KOPT-K1 (cell line): ENCODE results near the gene PDZRN4.
"Not testable (repeated sequence)": the region's sequence is repeated elsewhere in the genome, so short reads cannot be mapped to it uniquely, and the experiment has no call there.

Experiments used
- H3K27ac ChIP-seq: fragments of 200-600 bp; sonication (generic); 2 replicates; pipeline ENCODE4 v1.5.1; 2016; ENCODE audit warnings: antibody characterized with exemption, mild to moderate bottlenecking, low read depth, low read length; ENCODE audit not compliant: poor library complexity, severe bottlenecking
- H3K36me3 ChIP-seq: fragments of 200-600 bp; sonication (generic); 2 replicates; pipeline ENCODE4 v1.5.1; 2017; ENCODE audit warnings: antibody characterized with exemption, mild to moderate bottlenecking, low read length, moderate library complexity; ENCODE audit not compliant: insufficient read depth
- H3K9me3 ChIP-seq: fragments of 200-600 bp; sonication (generic); 2 replicates; pipeline ENCODE4 v1.5.1; 2017; ENCODE audit warnings: antibody characterized with exemption, low read length, mild to moderate bottlenecking; ENCODE audit not compliant: insufficient read depth, poor library complexity, severe bottlenecking

PDZRN4 gene

DNA sequence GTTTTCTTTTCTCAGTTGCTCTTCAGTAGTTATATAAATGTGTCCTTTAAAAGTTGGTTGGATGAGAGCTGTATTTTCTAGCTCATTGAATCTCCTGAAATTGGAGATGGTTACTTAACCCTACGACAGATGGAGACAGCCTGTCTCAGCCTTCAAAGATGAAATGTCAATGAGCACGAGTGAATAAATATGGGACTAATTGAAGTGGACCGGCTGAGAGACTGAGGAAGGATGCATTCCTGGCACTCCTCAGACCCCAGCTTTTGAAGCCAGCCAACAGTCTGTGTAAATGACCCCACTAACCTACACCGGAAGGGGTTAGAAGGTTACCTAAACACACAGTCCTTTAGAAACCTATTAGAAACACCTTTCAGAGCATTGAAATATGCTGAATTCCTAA is 46.6 kb downstream of the PDZRN4 start:
- Histone ChIP-seq H3K27ac (no peak overlapping the region), H3K9me3 (no peaks in the 10 kb centered on the region), H3K36me3 (no peaks in the 10 kb centered on the region)

DNA sequence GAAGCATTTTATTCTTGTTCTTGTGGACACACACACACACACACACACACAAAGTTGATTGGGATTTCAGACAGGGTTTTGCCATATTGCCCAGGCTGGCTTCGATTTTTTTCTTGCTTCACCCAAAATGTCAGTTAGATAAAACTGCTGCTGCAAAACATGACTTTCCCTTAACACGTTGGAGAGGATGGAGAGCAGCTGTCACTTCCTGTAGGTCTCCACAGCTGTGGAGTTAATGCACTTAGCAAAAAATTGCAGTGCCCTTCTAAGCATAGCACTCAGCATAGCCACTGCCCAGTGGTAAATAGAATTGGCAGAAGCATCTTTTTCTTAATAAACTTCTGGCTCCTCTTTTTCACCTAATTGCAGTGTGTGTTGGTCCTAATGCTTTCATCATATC is 54.5 kb downstream of the PDZRN4 start:
- H3K9me3 ChIP-seq = no peaks in the 10 kb centered on the region
- H3K27ac ChIP-seq = no peak overlapping the region
- no peaks in the 10 kb centered on the region for H3K36me3 ChIP-seq

DNA sequence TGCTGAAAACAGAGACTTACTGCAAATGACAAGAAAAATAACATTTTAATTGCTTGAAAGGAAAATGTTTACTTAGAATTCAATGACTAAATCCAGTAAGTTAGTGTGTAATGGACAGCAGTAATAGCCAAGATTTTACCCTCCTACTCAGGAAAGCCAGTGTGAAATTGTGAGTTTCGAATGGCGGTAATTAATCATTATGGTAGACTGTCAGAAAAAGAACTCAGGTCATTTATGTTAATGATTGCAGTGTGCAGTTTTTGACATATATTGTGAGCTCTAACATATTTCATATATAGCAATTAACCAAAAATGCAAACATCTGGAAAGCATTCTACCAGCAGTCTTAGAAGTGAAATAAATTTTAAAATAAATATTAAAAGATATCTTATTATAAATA is 60.3 kb downstream of the PDZRN4 start:
- no peak overlapping the region for H3K27ac ChIP-seq
- H3K36me3 ChIP-seq = no peaks in the 10 kb centered on the region
- H3K9me3 ChIP-seq = no peaks in the 10 kb centered on the region

DNA sequence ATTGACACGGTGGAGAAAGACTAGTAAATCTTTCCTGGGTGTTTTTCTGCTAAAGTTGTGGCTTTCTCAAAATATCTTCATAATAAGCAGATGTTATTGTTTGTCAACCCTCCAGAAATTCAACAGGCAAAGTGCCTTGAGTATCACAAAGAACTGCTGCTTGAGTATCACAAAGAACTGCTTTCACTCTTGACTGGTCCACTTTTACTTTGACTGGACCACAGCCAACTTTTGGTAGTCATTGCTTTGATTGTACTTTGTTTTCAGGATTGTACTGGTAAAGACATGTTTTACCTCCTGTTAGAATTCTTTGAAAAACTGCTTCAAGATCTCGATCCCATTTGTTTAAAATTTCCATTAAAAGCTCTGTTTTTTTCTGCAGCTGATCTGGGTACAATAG is 62.6 kb downstream of the PDZRN4 start:
- Histone ChIP-seq H3K36me3 (no peaks in the 10 kb centered on the region), H3K27ac (no peak overlapping the region), H3K9me3 (no peaks in the 10 kb centered on the region)

DNA sequence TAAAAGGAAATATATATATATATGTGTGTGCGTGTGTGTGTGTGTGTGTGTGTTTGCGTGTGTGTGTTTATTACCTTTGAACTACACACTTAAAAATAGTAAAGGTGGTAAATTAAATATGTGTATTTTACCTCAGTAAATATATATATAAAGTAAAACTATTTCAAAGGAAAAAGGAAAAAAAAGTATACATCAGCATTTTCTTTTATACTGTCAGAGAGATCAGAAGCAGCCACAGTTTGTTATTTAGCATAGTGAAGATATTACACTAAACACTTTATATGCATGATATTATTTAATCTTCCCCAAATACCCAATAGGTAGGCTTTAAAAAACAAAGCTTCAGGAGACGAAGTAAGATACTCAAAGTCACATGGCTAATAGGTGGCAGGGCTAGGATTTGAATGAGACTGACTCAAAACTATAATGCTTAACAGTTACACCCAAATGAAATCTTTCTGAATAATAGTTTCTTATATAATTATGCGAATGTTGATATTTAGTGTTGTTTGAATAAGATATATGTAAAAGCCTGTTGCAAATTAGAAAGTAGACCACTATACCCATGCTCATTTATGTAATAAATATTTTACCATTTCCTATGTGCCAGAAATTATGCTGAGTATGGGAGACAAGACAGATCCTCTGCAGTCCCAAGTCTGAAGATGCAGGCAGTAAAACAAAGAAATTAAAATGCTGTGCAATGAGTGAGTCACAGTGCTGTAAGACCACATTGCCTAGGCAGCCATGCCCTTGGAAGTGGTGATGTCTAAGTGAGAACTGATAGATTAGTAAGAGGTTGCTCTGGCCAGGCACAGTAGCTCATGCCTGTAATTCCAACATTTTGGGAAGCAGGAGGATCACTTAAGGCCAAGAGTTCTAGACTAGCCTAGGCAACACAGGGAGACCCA is 66.1 kb downstream of the PDZRN4 start:
- Histone ChIP-seq H3K27ac (no peak overlapping the region), H3K9me3 (no peaks in the 10 kb centered on the region)

DNA sequence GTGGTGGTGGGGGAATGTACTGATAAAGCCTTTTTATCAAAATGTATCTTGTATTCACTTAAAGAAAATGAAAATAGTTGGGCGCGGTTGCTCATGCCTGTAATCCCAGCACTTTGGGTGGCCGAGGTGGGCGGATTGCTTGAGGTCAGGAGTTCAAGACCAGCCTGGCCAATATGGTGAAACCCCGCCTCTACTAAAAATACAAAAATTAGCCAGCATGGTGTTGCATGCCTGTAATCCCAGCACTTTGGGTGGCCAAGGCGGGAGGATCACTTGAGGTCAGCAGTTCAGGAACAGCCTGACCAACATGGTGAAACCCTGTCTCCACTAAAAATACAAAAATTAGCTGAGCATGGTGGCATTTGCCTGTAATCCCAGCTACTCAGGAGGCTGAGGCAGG is 75.1 kb downstream of the PDZRN4 start:
- H3K27ac ChIP-seq, H3K9me3 ChIP-seq, H3K36me3 ChIP-seq: not testable (repeated sequence)

More for the DNA sequence above, 66.1 kb downstream of the PDZRN4 start:
- H3K36me3 ChIP-seq = no peaks in the 10 kb centered on the region

DNA sequence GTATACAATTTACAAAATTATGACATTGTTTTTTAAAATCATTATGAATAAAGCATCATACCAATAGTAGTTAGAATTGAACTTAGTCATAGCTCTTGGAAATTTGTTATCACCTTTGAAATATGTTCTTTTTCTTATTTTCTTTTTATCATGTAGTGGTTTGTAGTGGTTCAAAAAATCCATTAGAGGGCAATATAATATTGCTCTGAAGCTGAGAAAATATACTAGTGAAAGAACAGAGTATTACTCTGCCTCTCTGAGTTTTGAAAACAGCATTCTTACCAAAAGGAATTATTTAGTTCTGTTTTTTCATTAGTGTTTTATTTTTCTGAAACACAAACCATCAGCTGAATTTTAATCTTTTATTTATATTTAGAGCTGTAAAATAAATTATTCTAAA is 76.2 kb downstream of the PDZRN4 start:
- Histone ChIP-seq H3K27ac (no peak overlapping the region), H3K36me3 (no peaks in the 10 kb centered on the region)

DNA sequence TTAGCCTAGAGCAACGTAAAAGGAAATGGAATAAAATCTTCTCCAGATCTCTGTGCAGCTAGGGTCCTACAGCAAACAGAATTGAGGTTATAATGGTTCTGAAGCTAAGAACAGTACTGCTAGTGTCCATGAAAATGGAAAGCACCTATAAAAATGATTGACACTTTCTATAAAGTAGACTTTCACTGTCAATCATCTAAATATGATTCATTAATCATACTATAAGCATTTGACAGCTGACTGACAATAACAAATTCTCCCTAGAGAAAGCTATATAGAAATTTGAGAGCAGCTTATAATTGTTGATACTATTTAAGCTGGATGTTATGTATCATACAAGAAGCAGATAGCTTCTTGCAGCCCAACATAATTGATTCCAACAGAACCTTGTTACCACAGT is 80.9 kb downstream of the PDZRN4 start:
- Histone ChIP-seq H3K9me3 (no peaks in the 10 kb centered on the region), H3K27ac (no peak overlapping the region), H3K36me3 (no peaks in the 10 kb centered on the region)

More for the DNA sequence above, 76.2 kb downstream of the PDZRN4 start:
- H3K9me3 ChIP-seq = no peaks in the 10 kb centered on the region

DNA sequence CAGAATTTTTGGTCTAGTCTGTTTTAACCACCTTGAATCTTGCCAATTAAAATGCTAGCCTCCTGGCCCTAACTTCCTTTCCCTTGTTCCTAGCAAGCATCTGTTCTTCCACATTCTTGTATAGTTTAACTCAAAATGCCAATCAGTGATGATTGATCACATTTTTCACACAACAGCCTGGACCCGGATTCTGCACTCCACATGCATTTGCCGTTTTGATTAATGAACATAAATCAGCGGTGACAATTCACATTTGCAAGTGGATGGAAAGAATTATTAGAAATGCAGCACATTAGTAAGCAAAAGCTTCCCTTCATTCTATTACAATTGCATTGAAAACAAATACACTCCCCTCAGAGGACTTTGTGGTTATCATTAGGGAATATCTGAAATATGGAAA is 83.4 kb downstream of the PDZRN4 start:
- no peak overlapping the region for H3K27ac ChIP-seq
- no peaks in the 10 kb centered on the region for H3K9me3 ChIP-seq
- H3K36me3 ChIP-seq = no peaks in the 10 kb centered on the region

DNA sequence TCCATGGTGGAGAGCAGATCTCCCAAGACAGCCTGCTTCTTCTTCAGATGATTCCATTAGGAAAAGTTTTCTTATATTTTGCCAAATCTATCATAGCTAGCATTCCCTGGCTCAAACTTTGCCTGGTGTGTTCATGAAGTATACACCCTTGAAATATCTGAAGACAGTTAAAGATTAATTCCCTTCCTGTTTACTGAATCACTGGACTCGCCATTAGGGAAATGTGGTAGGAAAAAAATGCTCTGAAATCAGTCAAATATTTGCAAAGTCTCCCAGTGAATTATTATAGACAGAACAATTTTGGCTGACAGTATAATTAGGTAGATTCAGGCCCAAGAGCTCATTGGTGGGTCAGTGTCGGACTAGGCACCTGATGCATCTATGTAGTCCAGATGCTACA is 86.5 kb downstream of the PDZRN4 start:
- H3K36me3 ChIP-seq = no peaks in the 10 kb centered on the region
- no peak overlapping the region for H3K27ac ChIP-seq
- H3K9me3 ChIP-seq = no peaks in the 10 kb centered on the region

DNA sequence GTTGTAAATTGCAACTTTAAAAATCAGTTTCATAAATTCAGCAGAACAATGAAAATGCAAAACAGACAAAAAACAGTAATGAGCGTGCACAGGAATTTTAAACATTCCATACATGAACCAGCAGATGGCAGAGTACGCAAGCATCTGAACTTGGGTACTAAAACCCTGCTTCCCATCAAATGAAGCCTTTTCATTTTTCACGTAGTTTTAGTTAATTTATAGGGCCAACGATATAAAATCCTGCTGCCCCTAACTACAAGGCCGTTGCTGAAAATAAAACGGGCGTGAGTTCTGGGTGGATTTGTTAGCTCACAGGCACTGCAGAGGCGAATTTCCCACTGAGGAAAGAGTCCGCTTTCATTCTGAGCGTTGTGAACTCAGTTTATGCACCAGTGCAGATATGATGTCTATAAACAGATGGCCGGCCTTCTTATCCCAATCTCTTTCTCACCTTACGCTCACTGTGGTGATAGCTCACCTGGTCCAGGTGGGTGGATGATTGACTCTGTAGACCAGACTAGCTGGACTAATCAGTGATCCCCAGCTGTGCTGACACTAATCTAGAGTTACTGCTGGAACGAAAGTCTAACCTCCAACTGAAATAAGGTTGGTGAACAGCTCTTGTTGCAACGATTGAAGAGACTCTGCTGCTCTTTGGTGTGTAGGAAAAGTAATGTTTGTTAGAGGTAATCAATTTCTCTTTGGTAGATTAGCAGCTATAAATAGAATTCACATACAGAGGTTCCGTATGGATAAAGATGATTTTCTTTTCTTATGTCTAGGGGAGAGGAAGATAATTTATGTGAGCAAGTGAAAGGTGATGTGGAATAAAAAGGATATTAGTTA is 89.2 kb downstream of the PDZRN4 start:
- no peak overlapping the region for H3K27ac ChIP-seq
- H3K9me3 ChIP-seq = no peaks in the 10 kb centered on the region
- no peaks in the 10 kb centered on the region for H3K36me3 ChIP-seq

DNA sequence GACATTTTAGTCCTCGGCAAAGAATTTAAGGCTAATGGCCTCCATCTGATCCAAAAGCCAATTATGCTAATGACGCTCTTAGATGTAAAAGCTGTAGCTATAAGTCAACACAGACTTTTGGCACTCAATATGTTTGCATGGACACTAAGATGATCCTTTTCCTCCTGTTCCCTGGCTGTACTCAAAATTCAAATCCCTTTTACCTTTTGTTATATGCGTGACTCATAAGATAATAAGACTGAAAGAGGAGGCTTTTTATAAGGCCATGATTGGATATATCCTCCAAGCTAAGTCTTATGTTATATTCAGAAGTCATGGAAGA is 89.8 kb downstream of the PDZRN4 start:
- Histone ChIP-seq H3K27ac (no peak overlapping the region), H3K36me3 (no peaks in the 10 kb centered on the region), H3K9me3 (no peaks in the 10 kb centered on the region)

DNA sequence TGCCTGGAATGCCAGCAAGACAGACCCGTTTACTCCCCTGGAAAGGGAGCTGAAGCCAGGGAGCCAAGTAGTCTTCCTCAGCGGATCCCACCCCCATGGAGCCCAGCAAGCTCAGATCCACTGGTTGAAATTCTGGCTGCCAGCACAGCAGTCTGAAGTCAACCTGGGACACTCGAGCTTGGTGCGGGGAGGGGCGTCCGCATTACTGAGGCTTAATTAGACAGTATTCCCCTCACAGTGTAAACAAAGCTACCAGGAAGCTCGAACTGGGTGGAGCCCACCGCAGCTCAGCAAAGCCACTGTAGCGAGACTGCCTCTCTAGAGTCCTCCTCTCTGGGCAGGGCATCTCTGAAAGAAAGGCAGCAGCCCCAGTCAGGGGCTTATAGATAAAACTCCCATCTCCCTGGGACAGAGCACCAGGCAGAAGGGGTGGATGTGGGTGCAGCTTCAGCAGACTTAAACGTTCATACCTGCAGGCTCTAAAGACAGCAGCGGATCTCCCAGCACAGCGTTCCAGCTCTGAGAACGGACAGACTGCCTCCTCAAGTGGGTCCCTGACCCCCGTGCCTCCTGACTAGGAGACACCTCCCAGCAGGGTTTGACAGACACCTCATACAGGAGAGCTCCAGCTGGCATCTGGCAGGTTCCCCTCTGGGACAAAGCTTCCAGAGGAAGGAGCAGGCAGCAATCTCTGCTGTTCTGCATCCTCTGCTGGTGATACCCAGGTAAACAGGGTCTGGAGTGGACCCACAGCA is 92.4 kb downstream of the PDZRN4 start:
- not testable (repeated sequence) for H3K27ac ChIP-seq, H3K9me3 ChIP-seq, H3K36me3 ChIP-seq

DNA sequence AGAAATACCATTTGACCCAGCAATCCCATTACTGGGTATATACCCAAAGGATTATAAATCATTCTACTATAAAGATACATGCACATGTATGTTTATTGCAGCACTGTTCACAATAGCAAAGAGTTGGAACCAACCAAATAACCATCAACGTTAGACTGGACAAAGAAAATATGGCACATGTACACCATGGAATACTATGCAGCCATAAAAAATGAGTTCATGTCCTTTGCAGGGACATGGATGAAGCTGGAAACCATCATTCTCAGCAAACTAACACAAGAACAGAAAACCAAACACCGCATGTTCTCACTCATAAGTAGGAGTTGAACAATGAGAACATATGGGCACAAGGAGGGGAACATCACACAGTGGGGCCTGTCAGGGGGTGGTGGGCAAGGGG is 97.3 kb downstream of the PDZRN4 start:
- not testable (repeated sequence) for H3K36me3 ChIP-seq, H3K9me3 ChIP-seq

DNA sequence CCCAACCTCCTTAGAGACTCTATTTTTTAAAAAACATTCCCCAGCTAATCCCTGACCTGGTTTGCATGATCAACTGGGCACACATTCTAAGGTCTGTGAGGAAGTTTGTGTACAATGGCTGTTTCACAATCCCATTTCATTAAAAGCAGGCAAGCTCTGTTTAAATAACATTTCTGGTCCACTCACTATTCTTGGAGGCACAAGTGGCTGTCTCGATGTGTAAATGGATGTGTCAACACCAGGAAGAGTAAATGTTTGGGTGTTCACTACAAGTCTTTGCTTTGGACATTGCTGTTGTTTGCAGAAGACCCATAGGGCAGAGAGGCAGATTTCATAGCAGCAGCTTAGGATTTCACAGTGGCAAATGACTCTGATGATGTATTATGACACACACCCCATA is 98.3 kb downstream of the PDZRN4 start:
- Histone ChIP-seq H3K9me3 (no peaks in the 10 kb centered on the region), H3K36me3 (no peaks in the 10 kb centered on the region), H3K27ac (no peak overlapping the region)

More for the DNA sequence above, 97.3 kb downstream of the PDZRN4 start:
- H3K27ac ChIP-seq = not testable (repeated sequence)
